IMR-90 (cell line): ENCODE results near the gene ZC3H4. TPM values are rescaled to one million over a fixed set of nuclear protein-coding genes. Genes with fewer than 3 reads are reported as not detected.

Experiments
- ATAC-seq: fragments of 200-7000 bp; cut with Tn5 transposase; 2 replicates; pipeline ENCODE4 v1.9.1; 2020; ENCODE audit warnings: low read depth, mild to moderate bottlenecking, moderate library complexity
- BruUV-seq: library from RNA; stranded (reverse); fragments of 400-500 nt; replicated peaks from 2 replicates; lab custom pipeline; 2021; lab: Mats Ljungman, UMichigan
- CTCF ChIA-PET: fragments of 300-600 bp; formaldehyde crosslinking; extraction: SDS; loops from one replicate; lab custom pipeline; 2021; ENCODE audit warnings: antibody characterized with exemption; lab: Yijun Ruan, JAX
- POLR2A ChIA-PET: fragments of 300-600 bp; sonication (Branson Sonifier 250); formaldehyde crosslinking; loops from one replicate; lab custom pipeline; 2022; ENCODE audit warnings: antibody characterized with exemption; ENCODE audit not compliant: unreplicated experiment; lab: Charles Lee
- DNase-seq: peaks from one replicate; pipeline ENCODE4 v3.0.0; 2013
- H2AFZ ChIP-seq: replicated peaks from 2 replicates; pipeline ENCODE3; 2013; ENCODE audit warnings: low read length, mild to moderate bottlenecking; ENCODE audit not compliant: poor library complexity
- H2AK5ac ChIP-seq: 2 replicates; pipeline ENCODE4 v1.6.1; 2013; ENCODE audit warnings: low read depth, low read length, inconsistent platforms
- H2AK9ac ChIP-seq: replicated peaks from 2 replicates; pipeline ENCODE3; 2013; ENCODE audit warnings: mild to moderate bottlenecking, low read depth, low read length, moderate library complexity; ENCODE audit not compliant: poor library complexity
- H2BK120ac ChIP-seq: 2 replicates; pipeline ENCODE4 v1.6.1; 2013; ENCODE audit warnings: low read depth, low read length, inconsistent platforms
- H2BK15ac ChIP-seq: 3 replicates; pipeline ENCODE4 v1.6.1; 2013; ENCODE audit warnings: low read depth, low read length, inconsistent platforms
- H2BK20ac ChIP-seq: 2 replicates; pipeline ENCODE4 v1.6.1; 2013; ENCODE audit warnings: low read depth, mild to moderate bottlenecking, inconsistent platforms, low read length, moderate library complexity
- H2BK5ac ChIP-seq: 2 replicates; pipeline ENCODE4 v1.6.1; 2013; ENCODE audit warnings: mild to moderate bottlenecking, low read depth, low read length, inconsistent platforms; ENCODE audit not compliant: poor library complexity, severe bottlenecking
- H3K14ac ChIP-seq: replicated peaks from 2 replicates; pipeline ENCODE4 v1.6.1; 2013; ENCODE audit warnings: low read depth, low read length, inconsistent platforms
- H3K18ac ChIP-seq: 2 replicates; pipeline ENCODE4 v1.6.1; 2013; ENCODE audit warnings: low read depth, low read length, control low read depth
- H3K23ac ChIP-seq: 2 replicates; pipeline ENCODE4 v1.6.1; 2013; ENCODE audit warnings: low read depth, low read length, inconsistent platforms
- H3K27ac ChIP-seq: 2 replicates; pipeline ENCODE4 v1.5.1; 2013; ENCODE audit warnings: mild to moderate bottlenecking, control low read depth, low read length; ENCODE audit not compliant: insufficient read depth
- H3K27me3 ChIP-seq: 2 replicates; pipeline ENCODE4 v1.6.1; 2013; ENCODE audit warnings: low read length; ENCODE audit not compliant: control insufficient read depth, insufficient read depth
- H3K36me3 ChIP-seq: 2 replicates; pipeline ENCODE4 v1.6.1; 2013; ENCODE audit warnings: low read length, mixed read lengths; ENCODE audit not compliant: control insufficient read depth, insufficient read depth
- H3K4ac ChIP-seq: 2 replicates; pipeline ENCODE4 v1.6.1; 2013; ENCODE audit warnings: low read depth, low read length, inconsistent platforms
- H3K4me1 ChIP-seq: 2 replicates; pipeline ENCODE4 v1.6.1; 2013; ENCODE audit warnings: low read length, mixed read lengths; ENCODE audit not compliant: control insufficient read depth, insufficient read depth
- H3K4me2 ChIP-seq: 2 replicates; pipeline ENCODE4 v1.6.1; 2013; ENCODE audit warnings: low read depth, mild to moderate bottlenecking, control low read depth, low read length, moderate library complexity
- H3K4me3 ChIP-seq: 2 replicates; pipeline ENCODE4 v1.5.1; 2013; ENCODE audit warnings: low read depth, mild to moderate bottlenecking, control low read depth, low read length, moderate library complexity; ENCODE audit not compliant: insufficient read depth
- H3K56ac ChIP-seq: 2 replicates; pipeline ENCODE4 v1.6.1; 2013; ENCODE audit warnings: low read length, inconsistent platforms; ENCODE audit not compliant: insufficient read depth; ENCODE audit errors: extremely low read depth
- H3K79me1 ChIP-seq, 2 experiments: 2 replicates each; pipeline ENCODE4 v1.6.1; 2013; ENCODE audit warnings: low read length in 2 of 2, inconsistent platforms in 1 of 2, low read depth in 1 of 2
- H3K9ac ChIP-seq: 2 replicates; pipeline ENCODE4 v1.6.1; 2013; ENCODE audit warnings: low read depth, low read length, control low read depth
- H3K9me1 ChIP-seq: 2 replicates; pipeline ENCODE4 v1.6.1; 2013; ENCODE audit warnings: low read length, inconsistent platforms; ENCODE audit not compliant: insufficient read depth
- H3K9me3 ChIP-seq: 2 replicates; pipeline ENCODE4 v1.6.1; 2013; ENCODE audit warnings: low read length; ENCODE audit not compliant: control insufficient read depth, insufficient read depth
- H4K20me1 ChIP-seq: 2 replicates; pipeline ENCODE4 v1.6.1; 2013; ENCODE audit warnings: low read length, inconsistent platforms; ENCODE audit not compliant: insufficient read depth
- H4K5ac ChIP-seq: 2 replicates; pipeline ENCODE4 v1.6.1; 2013; ENCODE audit warnings: mild to moderate bottlenecking, low read depth, low read length, control low read depth
- H4K8ac ChIP-seq, 2 experiments: 2 replicates each; pipeline ENCODE4 v1.6.1; 2013; ENCODE audit warnings: low read depth in 2 of 2, low read length in 2 of 2, control low read depth in 1 of 2, inconsistent platforms in 1 of 2
- H4K91ac ChIP-seq: 2 replicates; pipeline ENCODE4 v1.6.1; 2013; ENCODE audit warnings: low read depth, low read length, inconsistent platforms; ENCODE audit not compliant: insufficient read depth
- BHLHE40 ChIP-seq: fragments of 150-350 bp; IDR thresholded peaks from 2 replicates; pipeline ENCODE4 v1.6.1; 2016; ENCODE audit warnings: mild to moderate bottlenecking, low read depth, low read length
- CEBPB ChIP-seq: IDR thresholded peaks from 2 replicates; pipeline ENCODE4 v1.6.1; 2012; ENCODE audit warnings: low read depth, low read length, improper control_type of control experiment
- FOS ChIP-seq: fragments of 150-350 bp; IDR thresholded peaks from 2 replicates; pipeline ENCODE4 v1.6.1; 2016; ENCODE audit warnings: low read depth, low read length
- MXI1 ChIP-seq: IDR thresholded peaks from 2 replicates; pipeline ENCODE4 v1.6.1; 2012; ENCODE audit warnings: low read depth, mild to moderate bottlenecking, low read length, moderate library complexity, borderline replicate concordance
- NFE2L2 ChIP-seq: fragments of 150-350 bp; IDR thresholded peaks from 2 replicates; pipeline ENCODE4 v1.6.1; 2016; ENCODE audit warnings: low read depth, mild to moderate bottlenecking, low read length
- RCOR1 ChIP-seq: IDR thresholded peaks from 2 replicates; pipeline ENCODE4 v1.6.1; 2012; ENCODE audit warnings: mild to moderate bottlenecking, low read length, improper control_type of control experiment; ENCODE audit not compliant: insufficient replicate concordance
- SMC3 ChIP-seq: fragments of 150-350 bp; IDR thresholded peaks from 2 replicates; pipeline ENCODE4 v1.6.1; 2016; ENCODE audit warnings: low read depth, mild to moderate bottlenecking, antibody characterized with exemption, low read length, moderate library complexity
- WGBS, 2 experiments: methylation state at CpG; one replicate each; pipeline versions ENCODE4 v1.1.5 to v1.1.7; 2013; ENCODE audit warnings: missing lambda C conversion rate in 2 of 2; ENCODE audit not compliant: insufficient read length in 1 of 2; ENCODE audit errors: extremely low coverage in 2 of 2; 5-methylcytosine and 5-hydroxymethylcytosine counted together
- dilution Hi-C: fragments of 300-500 bp; cut with HindIII; formaldehyde crosslinking; loops from one replicate; pipeline ENCODE4 v1.14.3; 2018; ENCODE audit warnings: low sequenced_read_pairs; ENCODE audit not compliant: unreplicated experiment
- in situ Hi-C: fragments of 300-500 bp; cut with MboI; formaldehyde crosslinking; loops from 3 replicates; pipeline ENCODE4 v1.14.3; 2019; ENCODE audit warnings: low sequenced_read_pairs, inconsistent platforms, mixed read lengths
- intact Hi-C: fragments of 100-400 bp; cut with micrococcal nuclease; formaldehyde crosslinking; loops from 2 replicates; pipeline ENCODE4 v1.10.0; 2022
- polyA plus RNA-seq, 3 experiments: library from polyadenylated mRNA; depleted of rRNA; stranded (reverse); fragments of >200 nt; gene quantifications; 2 replicates each; pipeline ENCODE4 v1.2.3, GENCODE V29; 2012; ENCODE audit warnings: low replicate concordance in 1 of 3
- total RNA-seq: library from RNA; depleted of rRNA; stranded (reverse); fragments of >200 nt; gene quantifications from 2 replicates; pipeline ENCODE4 v1.2.3, GENCODE V29; 2012
- TF ChIP-seq, protein P1 (sequence below): fragments of 150-350 bp; IDR thresholded peaks from 2 replicates; pipeline ENCODE4 v1.6.1; 2016; ENCODE audit warnings: low read depth, mild to moderate bottlenecking, low read length, moderate library complexity, borderline replicate concordance
- TF ChIP-seq, protein P2 (sequence below): conservative IDR thresholded peaks from 2 replicates; pipeline ENCODE4 v1.5.1; 2012; ENCODE audit warnings: mild to moderate bottlenecking, low read depth, low read length, improper control_type of control experiment

Gene ZC3H4
- total and polyA plus RNA-seq, 2 of the 4 experiments (the other 2 are of a cell fraction): 3.9 to 8.9 TPM

DNA sequence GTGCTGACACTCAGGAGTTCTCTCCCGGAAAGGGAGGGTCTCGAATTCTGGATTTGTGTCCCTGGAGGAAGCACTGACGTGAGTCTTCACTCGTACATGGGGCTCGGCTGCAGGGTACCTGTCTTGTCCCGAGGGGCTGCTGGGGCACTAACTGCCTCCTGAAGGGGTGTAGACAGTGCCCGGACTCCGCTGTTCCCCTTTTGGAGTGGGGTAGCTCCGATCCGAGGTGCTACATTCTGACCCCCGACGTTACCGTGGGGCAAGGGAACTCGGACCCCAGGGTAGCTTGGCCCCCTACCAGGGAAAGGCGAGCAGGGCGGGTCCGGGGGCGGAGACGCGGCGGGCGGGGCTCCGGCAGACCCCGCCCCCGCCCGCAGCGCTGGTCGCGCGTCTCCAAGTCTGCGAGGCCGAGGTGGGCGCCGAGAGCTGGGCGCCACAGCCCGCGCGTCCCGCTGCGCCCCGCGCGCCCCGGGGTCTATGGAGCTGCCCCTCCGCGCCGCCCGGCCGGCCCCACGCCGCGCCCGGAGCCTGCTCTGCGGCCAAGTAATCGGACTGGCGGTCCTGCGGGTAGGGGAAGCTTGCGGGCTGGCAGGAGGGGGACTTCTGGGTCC is 94.0 kb downstream of the ZC3H4 start, which contains the start of gene NPAS1:
TSS of gene NPAS1 (plus strand) at position 407 of the 611 bp plus-strand sequence. CDS start 1,211 bp downstream, outside the sequence.
- Histone ChIP-seq H3K4me1 (peaks cover 4% of the 10 kb centered on the region; the same call in 1 of the 2 replicates), H2AFZ (peak within 1 kb of the TSS; percentile 78), H2BK120ac (no peak within 1 kb of the TSS), H4K5ac (no peak within 1 kb of the TSS), H3K9me3 (no peaks in the 10 kb centered on the region), H3K9ac (no peak within 1 kb of the TSS), H3K36me3 (no peaks in the 10 kb centered on the region), H3K9me1 (no peaks in the 10 kb centered on the region), H2BK5ac (no peak within 1 kb of the TSS), H2AK5ac (no peak within 1 kb of the TSS), H3K18ac (no peak within 1 kb of the TSS), H2AK9ac (peak within 1 kb of the TSS; percentile 85), H3K4me2 (peak within 1 kb of the TSS; percentile 75), H4K20me1 (peaks cover 6% of the 10 kb centered on the region; the same call in 1 of the 2 replicates), H3K56ac (no peak within 1 kb of the TSS), H4K8ac (no peak within 1 kb of the TSS; a peak in 1 of 4 replicates), H3K27me3 (peaks cover 43% of the 10 kb centered on the region), H4K91ac (no peak within 1 kb of the TSS), H3K14ac (no peak within 1 kb of the TSS), H2BK15ac (no peak within 1 kb of the TSS), H3K23ac (no peak within 1 kb of the TSS; the same call in none of the 2 replicates), H3K4ac (no peak within 1 kb of the TSS), H3K79me1 (no peaks in the 10 kb centered on the region), H3K27ac (no peak within 1 kb of the TSS), H2BK20ac (no peak within 1 kb of the TSS), H3K4me3 (peak within 1 kb of the TSS; percentile 45)
- DNase-seq (no peak), ATAC-seq (peak; percentile 67)
- ChIA-PET CTCF (no interaction called here), POLR2A (no interaction called here)
- WGBS, 2 experiments: 6% methylated on average over 15 of the region's 58 CpGs; no CpG with 5 or more reads in 1 of the 2 experiments
- in situ Hi-C loops: loop anchor here (10.0 kb wide), 1 partner anchor 105 kb away; no protein-coding TSS in a partner anchor
- BruUV-seq: no TSS peak
- intact Hi-C loops: no loop called here
- TF ChIP-seq RCOR1 (no peak), NFE2L2 (no peak), SMC3 (no peak), MXI1 (no peak), FOS (no peak), BHLHE40 (no peak), CEBPB (no peak)
- TF ChIP-seq, protein P1, sequence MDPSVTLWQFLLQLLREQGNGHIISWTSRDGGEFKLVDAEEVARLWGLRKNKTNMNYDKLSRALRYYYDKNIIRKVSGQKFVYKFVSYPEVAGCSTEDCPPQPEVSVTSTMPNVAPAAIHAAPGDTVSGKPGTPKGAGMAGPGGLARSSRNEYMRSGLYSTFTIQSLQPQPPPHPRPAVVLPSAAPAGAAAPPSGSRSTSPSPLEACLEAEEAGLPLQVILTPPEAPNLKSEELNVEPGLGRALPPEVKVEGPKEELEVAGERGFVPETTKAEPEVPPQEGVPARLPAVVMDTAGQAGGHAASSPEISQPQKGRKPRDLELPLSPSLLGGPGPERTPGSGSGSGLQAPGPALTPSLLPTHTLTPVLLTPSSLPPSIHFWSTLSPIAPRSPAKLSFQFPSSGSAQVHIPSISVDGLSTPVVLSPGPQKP: no peak
- TF ChIP-seq, protein P2, sequence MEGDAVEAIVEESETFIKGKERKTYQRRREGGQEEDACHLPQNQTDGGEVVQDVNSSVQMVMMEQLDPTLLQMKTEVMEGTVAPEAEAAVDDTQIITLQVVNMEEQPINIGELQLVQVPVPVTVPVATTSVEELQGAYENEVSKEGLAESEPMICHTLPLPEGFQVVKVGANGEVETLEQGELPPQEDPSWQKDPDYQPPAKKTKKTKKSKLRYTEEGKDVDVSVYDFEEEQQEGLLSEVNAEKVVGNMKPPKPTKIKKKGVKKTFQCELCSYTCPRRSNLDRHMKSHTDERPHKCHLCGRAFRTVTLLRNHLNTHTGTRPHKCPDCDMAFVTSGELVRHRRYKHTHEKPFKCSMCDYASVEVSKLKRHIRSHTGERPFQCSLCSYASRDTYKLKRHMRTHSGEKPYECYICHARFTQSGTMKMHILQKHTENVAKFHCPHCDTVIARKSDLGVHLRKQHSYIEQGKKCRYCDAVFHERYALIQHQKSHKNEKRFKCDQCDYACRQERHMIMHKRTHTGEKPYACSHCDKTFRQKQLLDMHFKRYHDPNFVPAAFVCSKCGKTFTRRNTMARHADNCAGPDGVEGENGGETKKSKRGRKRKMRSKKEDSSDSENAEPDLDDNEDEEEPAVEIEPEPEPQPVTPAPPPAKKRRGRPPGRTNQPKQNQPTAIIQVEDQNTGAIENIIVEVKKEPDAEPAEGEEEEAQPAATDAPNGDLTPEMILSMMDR: no peak
- dilution Hi-C loops: no loop called here
